Brain microvascular endothelial cell (primary cell): ENCODE measurements around the gene KRT2.

Experiments used
- DNase-seq: peaks from one replicate; pipeline ENCODE4 v3.0.0-alpha.2; 2020
- H3K27ac ChIP-seq: fragments of 250-450 bp; sonication (Bioruptor Pico); 2 replicates; pipeline ENCODE4 v1.5.1; 2020; ENCODE audit warnings: mild to moderate bottlenecking, moderate library complexity
- H3K27me3 ChIP-seq: fragments of 250-450 bp; sonication (Bioruptor Pico); replicated peaks from 2 replicates; pipeline ENCODE4 v1.5.1; 2020; ENCODE audit warnings: mild to moderate bottlenecking
- H3K36me3 ChIP-seq: fragments of 250-450 bp; sonication (Bioruptor Pico); replicated peaks from 2 replicates; pipeline ENCODE4 v1.5.1; 2020; ENCODE audit warnings: mild to moderate bottlenecking
- H3K4me3 ChIP-seq: 2 replicates; pipeline ENCODE4 v1.5.1; 2011; ENCODE audit warnings: low read depth, mild to moderate bottlenecking, control low read depth, low read length, moderate library complexity
- in situ Hi-C: cut with HindIII; loops from 2 replicates; pipeline ENCODE4 v1.10.0; 2017; ENCODE audit warnings: low sequenced_read_pairs, low pct_ligation_motif_present
- TF ChIP-seq, protein P1 (sequence below): IDR thresholded peaks from 2 replicates; pipeline ENCODE4 v1.5.1; 2011; ENCODE audit warnings: low read depth, mild to moderate bottlenecking, moderate library complexity, low read length, control low read depth, inconsistent platforms; ENCODE audit errors: missing control alignments

KRT2 gene

DNA sequence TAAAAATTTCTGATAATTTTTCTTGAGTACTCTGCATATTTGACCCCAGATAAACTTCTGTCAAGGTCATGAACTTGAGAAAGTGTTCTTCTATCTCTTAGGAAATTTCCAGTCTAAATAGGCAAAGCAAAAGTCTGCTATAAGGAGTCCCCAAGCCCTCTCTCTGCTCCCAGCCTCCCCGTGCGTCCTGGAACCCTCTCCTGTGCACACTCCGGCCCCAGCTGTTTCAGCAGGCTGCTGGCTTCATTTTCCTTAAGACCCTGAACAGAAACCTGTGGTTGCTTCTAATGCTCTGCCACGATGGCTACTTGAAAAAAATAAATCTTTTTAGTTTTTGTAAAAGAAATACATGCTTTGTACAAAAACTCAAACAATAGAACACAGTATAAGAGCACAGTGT, 14.7 kb downstream of the KRT2 start:
- Histone ChIP-seq H3K36me3 (no peaks in the 10 kb centered on the region), H3K4me3 (no peak overlapping the region), H3K27ac (no peak overlapping the region), H3K27me3 (peaks cover 11% of the 10 kb centered on the region)
- no peak for DNase-seq
- in situ Hi-C loops, result loop anchor here (25.0 kb wide), 1 partner anchor 225 kb away; no protein-coding TSS in a partner anchor
- TF ChIP-seq, protein P1, sequence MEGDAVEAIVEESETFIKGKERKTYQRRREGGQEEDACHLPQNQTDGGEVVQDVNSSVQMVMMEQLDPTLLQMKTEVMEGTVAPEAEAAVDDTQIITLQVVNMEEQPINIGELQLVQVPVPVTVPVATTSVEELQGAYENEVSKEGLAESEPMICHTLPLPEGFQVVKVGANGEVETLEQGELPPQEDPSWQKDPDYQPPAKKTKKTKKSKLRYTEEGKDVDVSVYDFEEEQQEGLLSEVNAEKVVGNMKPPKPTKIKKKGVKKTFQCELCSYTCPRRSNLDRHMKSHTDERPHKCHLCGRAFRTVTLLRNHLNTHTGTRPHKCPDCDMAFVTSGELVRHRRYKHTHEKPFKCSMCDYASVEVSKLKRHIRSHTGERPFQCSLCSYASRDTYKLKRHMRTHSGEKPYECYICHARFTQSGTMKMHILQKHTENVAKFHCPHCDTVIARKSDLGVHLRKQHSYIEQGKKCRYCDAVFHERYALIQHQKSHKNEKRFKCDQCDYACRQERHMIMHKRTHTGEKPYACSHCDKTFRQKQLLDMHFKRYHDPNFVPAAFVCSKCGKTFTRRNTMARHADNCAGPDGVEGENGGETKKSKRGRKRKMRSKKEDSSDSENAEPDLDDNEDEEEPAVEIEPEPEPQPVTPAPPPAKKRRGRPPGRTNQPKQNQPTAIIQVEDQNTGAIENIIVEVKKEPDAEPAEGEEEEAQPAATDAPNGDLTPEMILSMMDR, result no peak

DNA sequence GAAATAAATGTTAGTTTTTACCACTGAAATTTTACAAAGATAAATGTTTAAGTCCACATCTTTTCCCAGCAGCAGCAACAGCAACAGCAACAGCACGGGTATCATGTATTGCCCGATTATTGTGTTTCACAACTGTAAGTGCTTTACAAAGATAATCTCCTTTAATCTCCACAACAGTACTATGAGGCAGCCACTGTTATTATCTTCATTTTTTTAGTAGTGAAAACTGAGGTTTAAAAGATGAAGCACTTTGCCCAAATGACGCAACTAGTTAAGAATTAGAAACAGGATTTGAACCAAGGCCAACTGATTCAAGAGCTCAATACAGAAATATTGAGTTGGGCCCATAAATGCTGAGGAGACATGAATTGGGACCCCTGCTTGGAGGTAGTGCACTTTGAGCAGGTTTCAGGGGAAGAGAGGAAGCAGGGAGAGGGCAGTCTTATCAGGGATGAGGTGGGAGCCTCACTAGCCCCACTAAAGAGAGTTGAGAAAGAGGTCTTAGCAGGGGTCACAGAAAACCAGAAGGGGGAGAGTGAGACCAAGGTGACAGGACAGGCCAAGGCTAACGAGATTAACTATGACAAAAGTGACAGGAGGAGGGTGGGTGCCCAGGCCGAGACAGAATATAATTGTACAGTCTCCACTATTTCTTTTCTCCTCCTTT, 15.3 kb downstream of the KRT2 start:
- no peak for DNase-seq
- no peak overlapping the region for H3K27ac ChIP-seq
- peaks cover 9% of the 10 kb centered on the region for H3K27me3 ChIP-seq
- no peak overlapping the region for H3K4me3 ChIP-seq
- in situ Hi-C loops, result loop anchor here (25.0 kb wide), 1 partner anchor 226 kb away; no protein-coding TSS in a partner anchor
- TF ChIP-seq, protein P1, result no peak
- no peaks in the 10 kb centered on the region for H3K36me3 ChIP-seq

DNA sequence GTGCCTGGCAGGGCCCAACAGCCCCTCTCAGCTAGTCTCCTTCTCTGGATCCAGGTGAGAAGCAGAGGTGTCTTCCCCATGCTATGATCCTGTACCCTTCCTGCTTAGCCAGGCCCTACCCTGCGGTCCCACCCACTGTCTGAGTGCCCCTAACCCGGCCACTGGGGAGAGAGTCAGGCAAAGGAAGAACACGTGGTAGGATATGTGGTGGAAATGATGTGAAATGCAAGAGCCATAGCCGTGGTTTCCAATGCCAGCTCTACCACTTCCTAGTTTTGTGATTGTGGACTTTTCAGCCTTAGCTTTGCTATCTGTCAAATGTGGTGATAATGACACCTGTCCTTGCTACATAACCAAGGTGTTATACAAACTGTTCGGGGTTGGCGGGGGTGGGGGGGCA, 15.8 kb downstream of the KRT2 start:
- DNase-seq, result no peak
- TF ChIP-seq, protein P1, result no peak
- H3K27ac ChIP-seq, result no peak overlapping the region
- no peaks in the 10 kb centered on the region for H3K36me3 ChIP-seq
- peaks cover 7% of the 10 kb centered on the region for H3K27me3 ChIP-seq
- no peak overlapping the region for H3K4me3 ChIP-seq
- in situ Hi-C loops, result loop anchor here (25.0 kb wide), 1 partner anchor 226 kb away; no protein-coding TSS in a partner anchor

DNA sequence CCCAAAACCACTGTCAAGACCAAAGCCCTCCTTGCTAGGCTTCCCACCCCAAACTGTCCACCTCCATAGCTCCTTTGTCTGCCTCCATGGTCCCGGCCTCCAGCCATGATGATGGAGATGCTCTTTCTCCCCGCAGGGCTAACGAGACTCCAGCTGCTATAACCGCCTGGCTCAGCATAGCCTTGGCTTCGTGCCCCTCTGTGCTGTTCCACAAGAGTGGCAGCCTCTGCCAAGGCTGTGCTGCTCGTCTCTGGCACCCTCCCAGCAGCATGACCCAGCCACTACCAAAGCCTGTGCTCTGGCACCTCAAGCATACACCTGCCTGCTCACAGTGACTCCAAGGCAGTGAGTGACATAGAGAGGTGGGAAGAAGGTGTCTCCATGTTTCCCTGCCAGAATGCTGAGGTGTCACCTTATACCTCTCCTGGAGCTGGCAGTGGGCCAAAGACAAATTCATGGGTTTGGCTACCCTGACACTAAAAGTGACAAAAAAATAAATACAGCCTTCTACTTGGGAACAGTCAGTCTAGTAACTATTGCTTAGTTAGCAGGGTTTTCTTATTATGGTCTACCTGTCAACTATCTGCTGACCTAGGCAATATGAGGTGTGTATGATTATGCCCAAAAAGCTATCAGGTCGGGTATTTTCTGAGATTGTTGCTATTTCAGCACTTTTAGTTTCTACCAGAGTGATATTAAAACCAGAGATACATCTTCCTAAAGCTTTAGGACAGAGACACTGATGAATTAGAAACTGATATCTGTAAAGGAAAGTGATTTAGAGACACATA, 17.6 kb downstream of the KRT2 start:
- no peak for DNase-seq
- TF ChIP-seq, protein P1, result no peak
- in situ Hi-C loops, result loop anchor here (25.0 kb wide), 1 partner anchor 228 kb away; no protein-coding TSS in a partner anchor
- no peak overlapping the region for H3K27ac ChIP-seq
- H3K4me3 ChIP-seq, result no peak overlapping the region
- no peaks in the 10 kb centered on the region for H3K36me3 ChIP-seq
- H3K27me3 ChIP-seq, result peaks cover 3% of the 10 kb centered on the region

DNA sequence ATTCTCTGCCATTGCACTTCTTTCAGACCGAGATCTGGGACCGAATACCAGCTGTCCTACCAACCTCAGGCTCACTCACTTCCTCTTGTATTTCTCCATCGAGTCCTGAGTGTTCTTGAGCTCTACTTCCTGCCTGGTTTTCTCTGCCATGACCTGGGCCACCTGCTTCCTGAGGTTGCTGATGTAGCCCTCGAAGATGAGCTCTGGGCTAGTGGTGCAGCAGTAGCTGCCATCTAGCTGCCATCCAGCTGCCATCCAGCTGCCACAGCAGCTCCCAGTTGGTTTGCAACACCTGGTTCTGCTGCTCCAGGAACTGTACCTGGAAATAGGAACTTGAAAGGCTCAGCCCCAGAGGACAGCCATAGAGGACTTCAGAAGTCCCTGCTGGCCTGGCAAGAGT, 18.6 kb downstream of the KRT2 start:
- Histone ChIP-seq H3K27me3 (peaks cover 3% of the 10 kb centered on the region), H3K4me3 (no peak overlapping the region), H3K27ac (no peak overlapping the region), H3K36me3 (no peaks in the 10 kb centered on the region)
- TF ChIP-seq, protein P1, result no peak
- in situ Hi-C loops, result loop anchor here (25.0 kb wide), 1 partner anchor 229 kb away; no protein-coding TSS in a partner anchor
- DNase-seq, result no peak
